Uterus (tissue), 2 donors: ENCODE data around the gene EML3.

ENCODE experiments used
- CTCF ChIP-seq, 4 experiments: fragments of 200-600 bp in 2 of 4; fragments of 450-650 bp in 2 of 4; sonication (generic) in 2 of 4; IDR thresholded peaks; one replicate each; pipeline ENCODE4 v1.5.1; 2016 to 2019; ENCODE audit warnings: antibody characterized with exemption in 4 of 4, mild to moderate bottlenecking in 2 of 4, moderate library complexity in 1 of 4
- POLR2A ChIP-seq, 2 donors: fragments of 450-650 bp; IDR thresholded peaks; one replicate each; pipeline ENCODE4 v1.6.1; 2016; ENCODE audit warnings: antibody characterized with exemption in 2 of 2, mild to moderate bottlenecking in 1 of 2, moderate library complexity in 1 of 2

- TF ChIP-seq CTCF (IDR thresholded peaks at IDR 0.05): no peak
- no peak for TF ChIP-seq POLR2A (IDR thresholded peaks at IDR 0.05)
Observed at GRCh38 chr11:62607714-62608113, 4.9 kb downstream of the EML3 start.
